ENCODE data around the gene RNF169. TPM values are rescaled to one million over a fixed set of nuclear protein-coding genes. Genes with fewer than 3 reads are reported as not detected.
"Not testable (repeated sequence)": the region's sequence is repeated elsewhere in the genome, so short reads cannot be mapped to it uniquely, and the experiment has no call there.

RNF169 gene
- total RNA-seq, 4 donors from 2014 or later: 15.2 to 27.3 (median 20.4) TPM

DNA sequence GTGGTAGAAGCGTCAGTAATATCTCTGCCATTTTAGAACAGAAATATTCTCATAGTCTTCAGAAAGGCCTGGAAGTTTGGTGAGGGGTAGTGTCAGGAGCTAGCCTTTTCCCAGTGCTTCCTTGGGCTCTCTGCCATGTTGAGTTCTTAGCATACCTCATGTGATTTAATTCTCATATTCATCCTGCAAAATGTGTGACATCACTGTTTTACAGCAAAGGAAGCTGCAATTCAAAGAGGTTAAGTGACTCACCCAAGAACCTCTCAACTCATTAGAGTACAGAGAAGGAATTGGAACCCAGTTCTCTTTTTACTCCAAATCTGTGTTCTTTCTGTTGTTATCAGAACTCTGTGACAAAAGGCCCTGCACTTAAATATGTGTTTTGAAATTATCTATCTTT lies 72.1 kb downstream of the RNF169 start:
- DNase-seq (ENCODE audit: low spot score) (no peak), ATAC-seq (ENCODE audit: low FRiP score) (no peak)
- TF ChIP-seq, protein P1, sequence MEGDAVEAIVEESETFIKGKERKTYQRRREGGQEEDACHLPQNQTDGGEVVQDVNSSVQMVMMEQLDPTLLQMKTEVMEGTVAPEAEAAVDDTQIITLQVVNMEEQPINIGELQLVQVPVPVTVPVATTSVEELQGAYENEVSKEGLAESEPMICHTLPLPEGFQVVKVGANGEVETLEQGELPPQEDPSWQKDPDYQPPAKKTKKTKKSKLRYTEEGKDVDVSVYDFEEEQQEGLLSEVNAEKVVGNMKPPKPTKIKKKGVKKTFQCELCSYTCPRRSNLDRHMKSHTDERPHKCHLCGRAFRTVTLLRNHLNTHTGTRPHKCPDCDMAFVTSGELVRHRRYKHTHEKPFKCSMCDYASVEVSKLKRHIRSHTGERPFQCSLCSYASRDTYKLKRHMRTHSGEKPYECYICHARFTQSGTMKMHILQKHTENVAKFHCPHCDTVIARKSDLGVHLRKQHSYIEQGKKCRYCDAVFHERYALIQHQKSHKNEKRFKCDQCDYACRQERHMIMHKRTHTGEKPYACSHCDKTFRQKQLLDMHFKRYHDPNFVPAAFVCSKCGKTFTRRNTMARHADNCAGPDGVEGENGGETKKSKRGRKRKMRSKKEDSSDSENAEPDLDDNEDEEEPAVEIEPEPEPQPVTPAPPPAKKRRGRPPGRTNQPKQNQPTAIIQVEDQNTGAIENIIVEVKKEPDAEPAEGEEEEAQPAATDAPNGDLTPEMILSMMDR (IDR thresholded peaks at IDR 0.05): no peak

DNA sequence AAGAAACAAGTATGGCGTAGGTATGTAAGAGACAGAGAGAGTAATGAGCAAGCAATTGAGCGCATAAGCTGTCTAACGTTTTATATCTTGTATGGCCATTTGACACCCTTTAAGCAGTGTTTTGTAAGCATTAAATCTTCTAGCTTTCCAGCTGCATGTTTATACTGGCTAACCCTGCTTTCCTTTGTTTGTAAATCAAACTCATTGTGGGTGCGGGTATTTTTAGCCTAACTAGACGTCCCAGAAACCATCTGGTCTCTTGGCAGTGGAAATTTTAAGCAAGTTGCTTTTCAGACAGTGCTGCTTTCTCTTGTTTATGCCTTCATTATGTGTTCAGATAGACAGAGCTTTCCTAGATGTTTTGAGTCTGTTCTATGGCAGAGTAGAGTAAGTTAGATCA lies 73.5 kb downstream of the RNF169 start:
- no peak for ATAC-seq (ENCODE audit: low FRiP score)

DNA sequence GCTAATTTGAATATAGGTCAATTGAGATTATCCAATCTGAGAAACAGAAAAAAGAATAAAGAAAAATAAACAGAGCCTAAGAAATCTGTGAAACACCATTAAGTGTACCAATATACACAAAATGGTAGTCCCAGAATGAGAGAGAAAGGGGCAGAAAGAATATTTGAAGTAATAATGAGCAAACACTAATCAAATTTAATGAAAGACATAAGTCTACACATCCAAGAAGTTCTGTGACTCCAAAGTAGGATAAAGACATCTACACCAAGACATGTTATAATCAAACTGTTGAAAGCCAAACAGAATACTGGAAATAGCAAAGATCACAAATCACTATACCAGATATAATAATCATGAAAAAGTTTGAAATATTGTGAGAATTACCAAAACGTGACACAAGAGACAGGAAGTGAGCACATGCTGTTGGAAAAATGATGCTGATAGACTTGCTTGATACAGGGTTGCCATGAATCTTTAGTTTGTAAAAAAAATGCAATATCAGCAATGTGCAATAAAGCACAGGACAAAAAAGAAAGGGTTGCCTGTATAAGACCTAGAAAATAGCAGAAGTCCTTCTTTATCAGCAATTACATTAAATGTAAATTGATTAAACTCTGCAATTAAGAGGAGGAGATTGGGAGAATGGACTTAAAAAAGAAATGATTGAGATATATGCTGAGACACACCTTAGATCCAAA lies 75.8 kb downstream of the RNF169 start:
- DNase-seq (ENCODE audit: low spot score) (no peak), ATAC-seq (ENCODE audit: low FRiP score) (no peak)
- TF ChIP-seq, protein P1 (IDR thresholded peaks at IDR 0.05): no peak

More for the DNA sequence above, 73.5 kb downstream of the RNF169 start:
- DNase-seq (ENCODE audit: low spot score): no peak
- TF ChIP-seq, protein P1 (IDR thresholded peaks at IDR 0.05): no peak

DNA sequence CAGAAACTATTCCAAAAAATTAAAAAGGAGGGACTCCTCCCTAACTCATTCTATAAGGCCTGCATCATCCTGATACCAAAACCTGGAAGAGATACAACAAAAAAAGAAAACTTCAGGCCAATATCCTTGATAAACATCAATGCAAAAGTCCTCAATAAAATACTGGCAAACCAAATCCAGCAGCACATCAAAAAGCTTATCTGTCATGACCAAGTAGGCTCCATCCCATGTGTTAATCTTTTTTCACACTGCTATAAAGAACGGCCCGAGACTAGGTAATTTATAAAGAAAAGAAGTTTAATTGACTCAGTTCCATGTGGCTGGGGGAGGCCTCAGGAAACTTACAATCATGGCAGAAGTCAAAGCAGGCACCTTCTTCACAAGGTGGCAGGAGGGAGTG lies 76.9 kb downstream of the RNF169 start:
- not testable (repeated sequence) for ATAC-seq (ENCODE audit: low FRiP score); DNase-seq (ENCODE audit: low spot score)

DNA sequence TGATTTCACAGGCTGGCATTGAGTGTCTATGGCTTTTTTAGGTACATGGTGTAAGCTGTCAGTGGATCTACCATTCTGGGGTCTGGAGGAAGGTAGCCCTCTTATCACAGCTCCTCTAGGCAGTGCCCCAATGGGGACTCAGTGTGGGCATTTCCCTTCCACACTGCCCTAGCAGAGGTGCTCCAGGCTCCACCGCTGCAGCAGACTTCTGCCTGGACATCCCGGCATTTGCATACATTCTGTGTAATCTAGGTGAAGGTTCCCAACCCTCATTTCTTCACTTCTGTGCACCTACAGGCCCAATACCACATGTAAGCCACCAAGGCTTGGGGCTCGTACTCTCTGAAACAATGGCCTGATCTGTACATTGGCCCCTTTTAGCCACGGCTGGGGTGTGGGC lies 78.3 kb downstream of the RNF169 start:
- DNase-seq (ENCODE audit: low spot score): no peak
- TF ChIP-seq, protein P1 (IDR thresholded peaks at IDR 0.05): no peak
- no peak for ATAC-seq (ENCODE audit: low FRiP score)

DNA sequence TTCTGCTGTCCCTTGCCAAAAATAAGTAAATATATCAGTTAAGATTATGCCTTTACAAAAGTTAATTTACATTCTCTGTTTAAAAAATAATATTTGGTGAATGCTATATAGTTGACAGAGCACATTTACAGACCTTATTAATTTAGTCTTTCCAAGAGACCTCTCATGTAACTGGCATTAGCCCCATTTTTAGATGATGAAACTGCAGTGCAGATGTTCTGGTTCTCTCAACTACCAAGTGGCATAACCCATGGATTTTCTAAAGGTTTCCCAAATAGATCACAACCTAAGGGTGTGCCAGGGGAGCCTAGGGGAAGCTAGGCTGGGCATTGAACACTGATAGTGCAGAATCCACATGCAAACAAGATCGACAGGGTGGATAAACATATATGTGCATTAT lies 88.5 kb downstream of the RNF169 start:
- no peak for ATAC-seq (ENCODE audit: low FRiP score)
- no peak for DNase-seq (ENCODE audit: low spot score)
- TF ChIP-seq, protein P1 (IDR thresholded peaks at IDR 0.05): no peak

DNA sequence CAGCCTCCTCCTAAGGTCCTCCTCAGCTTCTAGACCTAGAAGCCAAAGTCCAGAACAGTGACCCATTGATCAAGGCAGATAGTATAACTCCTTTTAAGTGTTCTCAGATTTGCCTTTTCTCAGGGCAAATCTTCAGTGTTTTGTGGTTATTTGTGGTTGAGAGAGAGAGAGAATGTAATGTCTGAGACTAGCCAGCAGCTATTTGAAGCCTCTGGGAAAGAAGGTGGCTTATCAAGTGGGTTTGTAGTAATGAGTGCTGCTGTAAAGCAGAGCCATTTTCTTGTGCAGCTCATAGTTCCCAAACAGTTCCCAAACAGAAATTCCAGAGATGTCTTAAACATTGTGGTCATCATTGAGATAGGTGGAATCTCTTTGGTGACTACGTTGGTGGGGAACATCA lies 89.5 kb downstream of the RNF169 start:
- TF ChIP-seq, protein P1 (IDR thresholded peaks at IDR 0.05): no peak
- DNase-seq (ENCODE audit: low spot score) (no peak), ATAC-seq (ENCODE audit: low FRiP score) (no peak)
